Coronary artery (tissue), 2 donors: ENCODE data around the gene ELAPOR1.

Source experiments
- DNase-seq: peaks from one replicate; pipeline ENCODE4 v3.0.0-alpha.2; 2017; ENCODE audit warnings: low spot score
- H3K27ac ChIP-seq, 2 donors: fragments of 200-600 bp; sonication (generic); one replicate each; pipeline ENCODE4 v1.5.1; 2016 to 2019
- H3K4me3 ChIP-seq: fragments of 200-600 bp; sonication (generic); 2 replicates; pipeline ENCODE4 v1.5.1; 2016; ENCODE audit warnings: mild to moderate bottlenecking, moderate library complexity
- TF ChIP-seq, protein P1 (sequence below): fragments of 200-600 bp; sonication (generic); IDR thresholded peaks from one replicate; pipeline ENCODE4 v1.5.1; 2019; ENCODE audit warnings: antibody characterized with exemption

The ELAPOR1 gene

DNA sequence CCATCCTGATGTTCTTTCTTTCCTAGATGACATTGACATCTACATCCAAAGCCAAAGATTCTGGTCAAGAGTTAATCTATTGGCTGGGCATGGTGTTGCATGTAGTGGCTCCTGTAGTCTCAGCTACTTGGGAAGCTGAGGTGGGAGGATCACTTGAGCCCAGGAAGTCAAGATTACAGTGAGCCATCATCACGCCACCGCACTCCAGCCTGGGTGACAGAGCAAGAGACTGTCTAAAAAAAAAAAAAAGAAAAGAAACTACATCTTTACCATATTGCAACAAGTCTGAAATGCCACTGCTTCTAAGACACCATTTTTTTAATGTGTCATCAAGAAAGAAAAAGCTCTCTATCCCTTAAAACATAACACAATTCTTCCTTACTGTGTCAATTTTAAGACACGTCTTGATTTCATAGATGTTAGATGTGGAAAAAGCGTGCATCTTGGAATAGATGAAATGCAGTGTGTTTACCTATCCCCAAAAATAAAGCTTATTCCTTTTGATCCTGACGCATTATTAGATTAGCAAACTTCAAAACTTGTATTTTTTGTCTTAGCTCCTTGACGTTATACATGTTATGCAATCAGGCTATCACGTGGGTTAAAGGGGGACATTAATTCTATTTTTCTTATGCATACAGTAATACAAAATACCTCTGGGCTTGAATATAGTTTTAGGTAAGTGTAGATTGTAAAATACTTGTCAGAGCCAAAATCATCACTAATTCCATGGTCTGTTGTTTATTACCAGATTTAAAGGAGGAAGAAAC is 46.3 kb downstream of the ELAPOR1 start:
- no peak for DNase-seq
- TF ChIP-seq, protein P1, sequence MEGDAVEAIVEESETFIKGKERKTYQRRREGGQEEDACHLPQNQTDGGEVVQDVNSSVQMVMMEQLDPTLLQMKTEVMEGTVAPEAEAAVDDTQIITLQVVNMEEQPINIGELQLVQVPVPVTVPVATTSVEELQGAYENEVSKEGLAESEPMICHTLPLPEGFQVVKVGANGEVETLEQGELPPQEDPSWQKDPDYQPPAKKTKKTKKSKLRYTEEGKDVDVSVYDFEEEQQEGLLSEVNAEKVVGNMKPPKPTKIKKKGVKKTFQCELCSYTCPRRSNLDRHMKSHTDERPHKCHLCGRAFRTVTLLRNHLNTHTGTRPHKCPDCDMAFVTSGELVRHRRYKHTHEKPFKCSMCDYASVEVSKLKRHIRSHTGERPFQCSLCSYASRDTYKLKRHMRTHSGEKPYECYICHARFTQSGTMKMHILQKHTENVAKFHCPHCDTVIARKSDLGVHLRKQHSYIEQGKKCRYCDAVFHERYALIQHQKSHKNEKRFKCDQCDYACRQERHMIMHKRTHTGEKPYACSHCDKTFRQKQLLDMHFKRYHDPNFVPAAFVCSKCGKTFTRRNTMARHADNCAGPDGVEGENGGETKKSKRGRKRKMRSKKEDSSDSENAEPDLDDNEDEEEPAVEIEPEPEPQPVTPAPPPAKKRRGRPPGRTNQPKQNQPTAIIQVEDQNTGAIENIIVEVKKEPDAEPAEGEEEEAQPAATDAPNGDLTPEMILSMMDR, result no peak
- H3K4me3 ChIP-seq, result no peak overlapping the region
- no peak overlapping the region for H3K27ac ChIP-seq

DNA sequence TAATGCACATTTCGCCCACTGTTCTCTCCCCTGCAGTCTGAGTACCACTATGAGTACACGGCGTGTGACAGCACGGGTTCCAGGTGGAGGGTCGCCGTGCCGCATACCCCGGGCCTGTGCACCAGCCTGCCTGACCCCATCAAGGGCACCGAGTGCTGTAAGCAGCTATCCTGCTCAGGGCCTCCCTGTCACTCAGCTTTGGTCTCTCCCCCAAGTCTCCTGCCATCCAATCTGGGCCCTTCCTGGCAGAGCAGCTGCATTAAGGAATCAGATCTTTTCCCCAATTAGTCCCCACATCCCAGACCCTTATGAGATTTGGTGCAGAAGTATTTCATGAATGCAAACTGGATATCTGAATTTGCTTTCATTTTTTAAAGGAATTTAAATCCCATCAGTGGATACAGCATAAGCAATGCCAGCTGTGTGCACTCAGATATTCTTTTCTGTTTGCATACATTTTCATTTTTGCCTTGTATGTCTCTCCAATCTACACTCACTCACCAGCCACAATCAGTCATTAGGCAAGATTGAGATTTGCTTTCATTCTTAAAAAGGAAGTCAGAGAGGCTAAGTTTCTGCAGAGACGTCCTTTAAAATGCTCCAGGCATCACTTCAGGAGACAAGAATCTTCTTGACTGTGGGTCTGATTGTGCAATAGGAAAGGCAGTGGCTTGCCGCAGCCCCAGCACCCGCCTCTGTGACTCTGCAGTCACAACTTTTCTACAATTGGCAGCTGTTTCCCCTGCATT is 48.1 kb downstream of the ELAPOR1 start:
- H3K4me3 ChIP-seq, result peak overlapping the region; percentile 53
- peak overlapping the region in 1 of 2 donors; percentile 72 for H3K27ac ChIP-seq
- no peak for DNase-seq
- TF ChIP-seq, protein P1, result no peak

DNA sequence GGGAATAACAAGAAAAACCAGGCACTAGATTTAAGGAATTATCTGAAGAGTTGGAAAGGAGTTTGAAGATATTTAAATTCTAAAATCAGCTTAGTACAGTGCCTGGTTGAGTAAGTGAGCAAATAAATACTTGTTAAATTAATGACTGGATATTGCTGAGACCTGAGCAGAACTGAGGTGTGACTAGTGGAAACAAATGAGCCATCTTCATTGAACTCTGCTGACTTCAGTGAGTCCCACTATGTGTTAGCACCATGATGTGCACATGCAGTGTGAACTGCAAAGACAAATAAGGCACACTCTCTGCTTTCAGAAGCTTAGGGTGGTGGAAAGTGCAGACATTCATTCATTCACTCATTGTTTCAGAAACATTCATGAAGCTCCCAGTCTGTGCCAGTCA is 48.7 kb downstream of the ELAPOR1 start:
- H3K27ac ChIP-seq, result peak overlapping the region in 1 of 2 donors; percentile 9
- DNase-seq, result no peak
- TF ChIP-seq, protein P1, result no peak
- no peak overlapping the region for H3K4me3 ChIP-seq

DNA sequence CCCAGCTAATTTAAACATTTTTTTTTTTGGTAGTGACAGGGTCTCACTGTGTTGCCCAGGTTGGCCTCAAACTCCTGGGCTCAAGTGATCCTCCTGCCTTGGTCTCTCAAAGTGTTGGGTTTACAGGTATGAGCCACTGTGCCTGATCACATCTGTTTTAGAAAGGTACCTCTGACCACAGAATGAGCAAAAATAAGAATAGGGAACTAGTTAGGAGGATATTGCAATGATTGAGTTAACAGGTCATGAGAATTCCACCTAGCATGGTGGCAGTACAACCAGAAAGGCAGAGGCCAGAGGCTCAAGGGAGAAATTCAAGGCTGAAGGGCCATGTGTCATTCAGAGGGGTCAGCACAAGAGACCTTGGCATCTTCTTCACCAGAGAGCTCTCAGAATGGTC is 49.6 kb downstream of the ELAPOR1 start:
- no peak for DNase-seq
- no peak overlapping the region for H3K4me3 ChIP-seq
- H3K27ac ChIP-seq, result no peak overlapping the region
- TF ChIP-seq, protein P1, result no peak
